PC-9 (cell line): ENCODE data around the gene DDX23. TPM values are rescaled to one million over a fixed set of nuclear protein-coding genes. Genes with fewer than 3 reads are reported as not detected.

Source experiments
- BruUV-seq: library from RNA; stranded (reverse); fragments of 400-500 nt; replicated peaks from 2 replicates; lab custom pipeline; 2021; lab: Mats Ljungman, UMichigan
- CTCF ChIA-PET: fragments of 300-600 bp; sonication (Branson Sonifier 250); formaldehyde crosslinking; loops from one replicate; lab custom pipeline; 2022; ENCODE audit warnings: antibody characterized with exemption; lab: Charles Lee
- POLR2A ChIA-PET: fragments of 300-600 bp; sonication (Branson Sonifier 250); formaldehyde crosslinking; loops from one replicate; lab custom pipeline; 2022; ENCODE audit warnings: antibody characterized with exemption; ENCODE audit not compliant: unreplicated experiment; lab: Charles Lee
- DNase-seq, 2 experiments: peaks; one replicate each; pipeline versions ENCODE4 v3.0.0 to v3.0.0-alpha.2; 2015 to 2022; ENCODE audit warnings: mixed read lengths in 1 of 2
- H2AFZ ChIP-seq: fragments of 200-600 bp; sonication (generic); 2 replicates; pipeline ENCODE4 v1.8.1; 2017; ENCODE audit warnings: antibody characterized with exemption
- H3F3A ChIP-seq: fragments of 200-600 bp; sonication (generic); 2 replicates; pipeline ENCODE4 v1.8.1; 2017; ENCODE audit warnings: antibody characterized with exemption, mild to moderate bottlenecking, low read depth; ENCODE audit not compliant: insufficient read depth
- H3K27ac ChIP-seq: fragments of 200-600 bp; sonication (generic); 2 replicates; pipeline ENCODE4 v1.6.1; 2016; ENCODE audit warnings: mixed run types
- H3K27me3 ChIP-seq: fragments of 200-600 bp; sonication (generic); 2 replicates; pipeline ENCODE4 v1.6.1; 2016; ENCODE audit warnings: low read depth, mixed run types; ENCODE audit not compliant: insufficient read depth
- H3K36me3 ChIP-seq: fragments of 200-600 bp; sonication (generic); 2 replicates; pipeline ENCODE4 v1.6.1; 2016; ENCODE audit warnings: low read depth, mixed run types
- H3K4me1 ChIP-seq: fragments of 200-600 bp; sonication (generic); replicated peaks from 2 replicates; pipeline ENCODE4 v1.6.1; 2016; ENCODE audit warnings: mixed run types; ENCODE audit not compliant: insufficient read depth
- H3K4me2 ChIP-seq: fragments of 200-600 bp; sonication (generic); 2 replicates; pipeline ENCODE4 v1.6.1; 2017; ENCODE audit warnings: mixed run types
- H3K4me3 ChIP-seq: fragments of 200-600 bp; sonication (generic); 2 replicates; pipeline ENCODE4 v1.6.1; 2016; ENCODE audit warnings: mixed run types
- H3K79me2 ChIP-seq: fragments of 200-600 bp; sonication (generic); 2 replicates; pipeline ENCODE4 v1.6.1; 2017; ENCODE audit warnings: low read depth, mixed run types
- H3K9me2 ChIP-seq: fragments of 200-600 bp; sonication (generic); 2 replicates; pipeline ENCODE4 v1.8.1; 2017; ENCODE audit warnings: mild to moderate bottlenecking; ENCODE audit not compliant: insufficient read depth
- H3K9me3 ChIP-seq: fragments of 200-600 bp; sonication (generic); 2 replicates; pipeline ENCODE4 v1.8.1; 2016; ENCODE audit warnings: low read depth; ENCODE audit not compliant: insufficient read depth
- H4K20me1 ChIP-seq: fragments of 200-600 bp; sonication (generic); 2 replicates; pipeline ENCODE4 v1.8.1; 2017; ENCODE audit not compliant: insufficient read depth
- EZH2 ChIP-seq: fragments of 200-600 bp; sonication (generic); IDR thresholded peaks from 2 replicates; pipeline ENCODE4 v1.8.0; 2017; ENCODE audit warnings: antibody characterized with exemption, low read depth
- intact Hi-C: fragments of 100-400 bp; cut with micrococcal nuclease; formaldehyde crosslinking; loops from one replicate; pipeline ENCODE4 v1.10.0; 2022; ENCODE audit not compliant: unreplicated experiment
- total RNA-seq: library from RNA; stranded (reverse); gene quantifications from 2 replicates; pipeline ENCODE4 v1.2.3, GENCODE V29; 2021
- TF ChIP-seq, protein P1 (sequence below): fragments of 200-600 bp; sonication (generic); conservative IDR thresholded peaks from 2 replicates; pipeline ENCODE4 v1.6.1; 2017; ENCODE audit warnings: mixed run types, antibody characterized with exemption, mild to moderate bottlenecking, moderate library complexity

The DDX23 gene
- total RNA-seq, 1 experiment from 2014 or later, result 91.4 TPM

DNA sequence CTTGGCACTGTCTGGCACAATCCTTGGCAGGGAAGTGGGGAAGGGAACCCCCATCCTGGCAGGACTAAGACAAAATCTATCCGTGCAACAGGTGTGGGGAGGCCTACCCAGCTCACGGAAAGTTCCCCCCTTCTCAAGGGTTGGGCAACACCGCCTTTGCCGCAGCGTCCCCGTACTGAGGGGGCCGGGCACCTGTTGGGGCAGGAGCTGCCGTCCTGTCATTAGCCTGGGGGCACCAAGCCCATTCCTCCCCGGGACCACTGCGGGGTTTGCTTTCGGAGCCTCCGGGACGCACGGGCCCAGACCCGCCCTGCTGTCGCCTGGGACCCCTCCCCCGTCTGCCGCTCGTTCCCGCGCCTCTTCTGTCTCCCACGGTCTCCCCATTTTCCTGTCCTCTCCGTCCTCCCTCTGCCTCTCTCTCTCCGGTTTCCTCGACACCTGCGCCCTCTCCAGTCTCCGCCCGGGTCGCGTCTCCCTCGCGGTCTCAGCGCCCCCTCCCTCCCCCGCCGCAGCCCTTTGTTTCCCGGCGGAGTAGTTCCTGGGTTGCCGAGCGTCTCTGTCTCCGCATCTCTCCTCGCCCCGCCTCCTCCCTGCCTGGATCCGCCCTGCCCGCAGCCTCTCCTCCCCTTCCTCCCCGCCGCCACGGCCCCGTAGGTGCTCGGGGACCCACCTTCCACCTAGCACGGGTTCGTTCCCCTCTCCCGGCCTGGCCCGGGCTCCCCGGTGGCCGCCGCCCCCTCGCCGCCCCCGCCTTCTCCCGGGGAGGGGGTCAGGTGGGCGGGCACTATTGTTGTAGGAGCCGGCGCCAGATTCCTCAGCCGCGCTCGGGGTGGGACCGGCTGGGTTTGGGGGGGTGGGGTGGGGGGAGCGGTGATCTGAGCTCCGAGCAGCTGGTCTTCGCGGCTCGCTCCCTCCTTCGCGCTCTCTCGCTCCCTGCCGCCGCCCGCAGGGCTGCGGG lies 33.8 kb downstream of the DDX23 start, which contains the start of gene CACNB3:
CACNB3 (plus strand) TSS at position 624 of the 958 bp plus-strand sequence. CDS start 434 bp downstream, outside the sequence.
- no TSS peak for BruUV-seq
- H3K4me1 ChIP-seq, result peaks cover 10% of the 10 kb centered on the region; the same call in 1 of the 2 replicates
- peak within 1 kb of the TSS; percentile 85 for H2AFZ ChIP-seq
- DNase-seq, result peak in 1 of 2 experiments; percentile 74
- no peaks in the 10 kb centered on the region for H3K9me3 ChIP-seq
- H3K27ac ChIP-seq, result no peak within 1 kb of the TSS
- no peaks in the 10 kb centered on the region for H3K36me3 ChIP-seq
- CTCF ChIA-PET, result no interaction called here
- no peaks in the 10 kb centered on the region for H4K20me1 ChIP-seq
- no peaks in the 10 kb centered on the region for H3K79me2 ChIP-seq
- peak within 1 kb of the TSS; percentile 92 for H3K4me2 ChIP-seq
- TF ChIP-seq, protein P1, sequence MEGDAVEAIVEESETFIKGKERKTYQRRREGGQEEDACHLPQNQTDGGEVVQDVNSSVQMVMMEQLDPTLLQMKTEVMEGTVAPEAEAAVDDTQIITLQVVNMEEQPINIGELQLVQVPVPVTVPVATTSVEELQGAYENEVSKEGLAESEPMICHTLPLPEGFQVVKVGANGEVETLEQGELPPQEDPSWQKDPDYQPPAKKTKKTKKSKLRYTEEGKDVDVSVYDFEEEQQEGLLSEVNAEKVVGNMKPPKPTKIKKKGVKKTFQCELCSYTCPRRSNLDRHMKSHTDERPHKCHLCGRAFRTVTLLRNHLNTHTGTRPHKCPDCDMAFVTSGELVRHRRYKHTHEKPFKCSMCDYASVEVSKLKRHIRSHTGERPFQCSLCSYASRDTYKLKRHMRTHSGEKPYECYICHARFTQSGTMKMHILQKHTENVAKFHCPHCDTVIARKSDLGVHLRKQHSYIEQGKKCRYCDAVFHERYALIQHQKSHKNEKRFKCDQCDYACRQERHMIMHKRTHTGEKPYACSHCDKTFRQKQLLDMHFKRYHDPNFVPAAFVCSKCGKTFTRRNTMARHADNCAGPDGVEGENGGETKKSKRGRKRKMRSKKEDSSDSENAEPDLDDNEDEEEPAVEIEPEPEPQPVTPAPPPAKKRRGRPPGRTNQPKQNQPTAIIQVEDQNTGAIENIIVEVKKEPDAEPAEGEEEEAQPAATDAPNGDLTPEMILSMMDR, result no peak
- TF ChIP-seq EZH2, result no peak
- no peaks in the 10 kb centered on the region for H3K9me2 ChIP-seq
- peak within 1 kb of the TSS; percentile 79 for H3K4me3 ChIP-seq
- H3K27me3 ChIP-seq, result no peaks in the 10 kb centered on the region
- intact Hi-C loops, result loop anchor here (5.0 kb wide), 2 partner anchors 34 to 179 kb away; partner anchors contain the start of genes DDN and DDX23
- POLR2A ChIA-PET, result interaction anchor here (0.7 kb wide), 1 partner anchor 446 kb away, joined by 8 read pairs; no protein-coding TSS in a partner anchor
- H3F3A ChIP-seq, result peaks cover 9% of the 10 kb centered on the region; the same call in 1 of the 2 replicates

DNA sequence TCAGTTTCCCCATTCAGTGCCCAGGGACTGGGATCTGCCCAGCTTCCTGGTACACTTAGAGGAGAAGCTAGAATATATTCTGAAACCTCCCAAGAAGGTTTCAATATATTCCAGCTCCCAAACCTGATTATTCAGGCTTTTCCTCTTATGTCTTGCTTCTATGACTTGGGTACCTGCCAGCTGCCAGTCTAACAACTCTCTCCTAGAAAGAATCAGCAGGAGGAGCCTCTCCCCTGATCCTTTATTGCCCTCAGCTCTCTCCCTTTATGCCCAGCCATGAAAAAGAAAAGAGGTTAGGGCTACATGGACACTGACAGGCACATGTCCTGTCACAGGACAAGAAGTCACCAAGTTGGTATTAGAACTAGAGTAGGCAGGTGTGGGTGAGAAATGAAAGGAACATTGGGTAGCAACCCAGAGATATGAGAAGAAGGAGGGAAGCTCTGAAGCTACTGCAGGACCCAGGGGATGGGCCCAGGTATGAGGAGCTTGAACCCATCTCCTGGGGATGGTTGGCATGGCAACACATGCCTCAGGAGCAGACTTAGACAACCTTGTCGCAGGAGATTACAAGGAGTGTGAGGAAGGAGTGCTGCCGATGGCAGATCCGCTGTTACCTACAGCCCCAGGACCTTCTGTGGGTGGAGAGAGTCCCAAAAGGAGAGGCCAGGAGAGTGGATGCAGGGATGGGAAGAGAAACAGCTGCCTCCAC lies 35.7 kb downstream of the DDX23 start:
- ChIA-PET POLR2A (no interaction called here), CTCF (interaction anchor here (0.6 kb wide), 1 partner anchor 1077 kb away, joined by 3 read pairs; no protein-coding TSS in a partner anchor)
- Histone ChIP-seq H3K79me2 (no peaks in the 10 kb centered on the region), H2AFZ (no peak overlapping the region), H3K9me2 (no peaks in the 10 kb centered on the region), H3K4me1 (peaks cover 14% of the 10 kb centered on the region), H3K27ac (no peak overlapping the region), H3K9me3 (no peaks in the 10 kb centered on the region), H3K27me3 (no peaks in the 10 kb centered on the region), H3K4me3 (peak overlapping the region; percentile 72; the same call in 1 of the 2 replicates), H3K4me2 (peak overlapping the region; percentile 90), H3K36me3 (no peaks in the 10 kb centered on the region), H4K20me1 (no peaks in the 10 kb centered on the region), H3F3A (peaks cover 9% of the 10 kb centered on the region; the same call in 1 of the 2 replicates)
- no TSS peak for BruUV-seq
- peak in 1 of 2 experiments; percentile 46 for DNase-seq
- intact Hi-C loops, result loop anchor here (5.0 kb wide), 2 partner anchors 36 to 181 kb away; partner anchors contain the start of genes DDN and DDX23
- TF ChIP-seq, protein P1, result no peak
- TF ChIP-seq EZH2, result no peak
